GM23338 (cell line): ENCODE data around the gene SLC24A4. TPM values are rescaled to one million over a fixed set of nuclear protein-coding genes. Genes with fewer than 3 reads are reported as not detected.

Experiments used
- ATAC-seq: fragments of 200-7000 bp; cut with Tn5 transposase; 3 replicates; pipeline ENCODE4 v1.9.1; 2020
- DNase-seq: peaks from one replicate; pipeline ENCODE4 v3.0.0-alpha.2; 2015; ENCODE audit warnings: low spot score
- H2AFZ ChIP-seq: fragments of 200-600 bp; sonication (generic); 2 replicates; pipeline ENCODE4 v1.8.0; 2016; ENCODE audit warnings: antibody characterized with exemption, mild to moderate bottlenecking, moderate library complexity
- H3F3A ChIP-seq: fragments of 200-600 bp; sonication (generic); replicated peaks from 2 replicates; pipeline ENCODE4 v1.8.0; 2017; ENCODE audit warnings: antibody characterized with exemption, mixed run types, low read depth
- H3K27ac ChIP-seq: fragments of 200-600 bp; sonication (generic); 2 replicates; pipeline ENCODE4 v1.6.1; 2016; ENCODE audit warnings: low read depth
- H3K27me3 ChIP-seq: fragments of 200-600 bp; sonication (generic); 2 replicates; pipeline ENCODE4 v1.8.0; 2016; ENCODE audit warnings: mild to moderate bottlenecking, mixed run types, moderate library complexity; ENCODE audit not compliant: insufficient read depth
- H3K36me3 ChIP-seq: fragments of 200-600 bp; sonication (generic); 2 replicates; pipeline ENCODE4 v1.8.0; 2016; ENCODE audit warnings: mild to moderate bottlenecking; ENCODE audit not compliant: insufficient read depth
- H3K4me1 ChIP-seq: fragments of 200-600 bp; sonication (generic); 2 replicates; pipeline ENCODE4 v1.8.0; 2016; ENCODE audit warnings: mild to moderate bottlenecking, moderate library complexity; ENCODE audit not compliant: insufficient read depth
- H3K4me2 ChIP-seq: fragments of 200-600 bp; sonication (generic); 2 replicates; pipeline ENCODE4 v1.7.1; 2017; ENCODE audit warnings: mixed run types
- H3K4me3 ChIP-seq: fragments of 200-600 bp; sonication (generic); 2 replicates; pipeline ENCODE4 v1.6.1; 2016; ENCODE audit warnings: mixed run types
- H3K79me2 ChIP-seq: fragments of 200-600 bp; sonication (generic); replicated peaks from 2 replicates; pipeline ENCODE4 v1.8.0; 2017; ENCODE audit warnings: mild to moderate bottlenecking; ENCODE audit not compliant: insufficient read depth
- H3K9me2 ChIP-seq: fragments of 200-600 bp; sonication (generic); 2 replicates; pipeline ENCODE4 v1.8.0; 2017; ENCODE audit not compliant: insufficient read depth
- H4K20me1 ChIP-seq: fragments of 200-600 bp; sonication (generic); replicated peaks from 2 replicates; pipeline ENCODE4 v1.8.0; 2017; ENCODE audit warnings: mild to moderate bottlenecking; ENCODE audit not compliant: insufficient read depth
- H3K27ac Mint-ChIP-seq: 2 replicates; pipeline ENCODE4 v1.8.0; 2020; ENCODE audit warnings: inconsistent platforms, mild to moderate bottlenecking, moderate library complexity, mixed read lengths
- H3K27me3 Mint-ChIP-seq: 3 replicates; pipeline ENCODE4 v1.8.0; 2022; ENCODE audit warnings: low read depth, mild to moderate bottlenecking, moderate library complexity, mixed read lengths, inconsistent platforms; ENCODE audit not compliant: insufficient read depth, poor library complexity
- H3K36me3 Mint-ChIP-seq: 3 replicates; pipeline ENCODE4 v1.8.0; 2021; ENCODE audit warnings: low read depth, mild to moderate bottlenecking, inconsistent platforms, moderate library complexity, mixed read lengths
- H3K4me1 Mint-ChIP-seq: 3 replicates; pipeline ENCODE4 v1.8.0; 2020; ENCODE audit warnings: mild to moderate bottlenecking, inconsistent platforms, mixed read lengths
- H3K4me3 Mint-ChIP-seq: 3 replicates; pipeline ENCODE4 v1.8.0; 2021; ENCODE audit warnings: moderate library complexity, mild to moderate bottlenecking, inconsistent platforms, mixed read lengths
- H3K9me3 Mint-ChIP-seq: 3 replicates; pipeline ENCODE4 v1.8.0; 2020; ENCODE audit warnings: moderate library complexity, mild to moderate bottlenecking, inconsistent platforms, mixed read lengths
- CREB1 ChIP-seq: fragments of 250-450 bp; sonication (Bioruptor Pico); IDR thresholded peaks from 2 replicates; pipeline ENCODE4 v1.5.0; 2020; ENCODE audit warnings: low read depth, mild to moderate bottlenecking, moderate library complexity
- ETS1 ChIP-seq: IDR thresholded peaks from 2 replicates; pipeline ENCODE4 v1.6.1; 2016; ENCODE audit warnings: antibody characterized with exemption
- JUNB ChIP-seq: IDR thresholded peaks from one replicate; pipeline ENCODE4 v1.6.1; 2016; ENCODE audit warnings: antibody characterized with exemption; ENCODE audit not compliant: unreplicated experiment
- NANOG ChIP-seq: IDR thresholded peaks from 2 replicates; pipeline ENCODE4 v1.6.1; 2016; ENCODE audit warnings: antibody characterized with exemption, borderline replicate concordance
- REST ChIP-seq: IDR thresholded peaks from one replicate; pipeline ENCODE4 v1.6.1; 2018; ENCODE audit warnings: antibody characterized with exemption; ENCODE audit not compliant: unreplicated experiment
- ZNF331 ChIP-seq: fragments of 250-450 bp; sonication (Bioruptor Pico); IDR thresholded peaks from 2 replicates; pipeline ENCODE4 v1.5.0; 2020; ENCODE audit warnings: low read depth, mild to moderate bottlenecking, moderate library complexity
- ZNF462 ChIP-seq: fragments of 250-450 bp; sonication (Bioruptor Pico); IDR thresholded peaks from 2 replicates; pipeline ENCODE4 v1.5.0; 2020; ENCODE audit warnings: mild to moderate bottlenecking, moderate library complexity
- polyA plus RNA-seq: library from polyadenylated mRNA; unstranded; fragments of >200 nt; fragmentation: Nextera tagmentation; extraction: Ambion mirVana; gene quantifications from 2 replicates; pipeline ENCODE4 v1.2.1, GENCODE V29; 2016
- total RNA-seq: library from RNA; depleted of rRNA; stranded (reverse); fragments of >200 nt; shearing (Covaris generic); gene quantifications from 2 replicates; pipeline ENCODE4 v1.2.3, GENCODE V29; 2014
- TF ChIP-seq, protein P1 (sequence below), 2 experiments: fragments of 200-600 bp in 1 of 2; sonication (generic) in 1 of 2; conservative IDR thresholded peaks; 2 replicates each; pipeline versions ENCODE4 v1.5.1 to v1.6.1; 2016 to 2017; ENCODE audit warnings: antibody characterized with exemption in 2 of 2, low read depth in 2 of 2, mild to moderate bottlenecking in 2 of 2, moderate library complexity in 1 of 2

SLC24A4 gene
- total and polyA plus RNA-seq, 2 experiments from 2014 or later, result 0.06 to 0.38 TPM

DNA sequence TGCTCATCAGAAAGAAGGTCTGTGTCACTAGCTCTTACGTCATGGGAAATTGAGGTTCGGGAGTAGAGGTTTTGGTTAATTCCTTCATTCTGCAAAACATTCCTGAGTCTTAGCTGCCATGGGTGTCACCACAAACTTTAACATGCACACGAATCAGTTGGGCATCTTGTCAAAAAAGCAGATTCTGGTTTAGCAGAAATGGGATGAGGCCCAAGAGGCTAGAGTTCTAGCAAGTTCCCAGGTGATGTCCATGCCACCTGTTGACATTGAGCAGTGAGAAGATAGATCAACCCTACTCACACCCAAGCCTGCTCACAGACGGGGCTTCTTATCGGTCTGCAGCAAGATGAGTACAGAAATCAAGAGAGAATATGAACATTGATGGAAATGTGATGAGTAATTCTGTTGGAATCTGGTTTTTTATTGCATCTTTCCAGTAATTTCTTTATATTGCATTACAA, 179.0 kb downstream of the SLC24A4 start (continued):
- TF ChIP-seq ZNF462 (CRISPR knock-in tag) (no peak), ZNF331 (CRISPR knock-in tag) (no peak), JUNB (no peak), CREB1 (no peak)
- TF ChIP-seq, protein P1, sequence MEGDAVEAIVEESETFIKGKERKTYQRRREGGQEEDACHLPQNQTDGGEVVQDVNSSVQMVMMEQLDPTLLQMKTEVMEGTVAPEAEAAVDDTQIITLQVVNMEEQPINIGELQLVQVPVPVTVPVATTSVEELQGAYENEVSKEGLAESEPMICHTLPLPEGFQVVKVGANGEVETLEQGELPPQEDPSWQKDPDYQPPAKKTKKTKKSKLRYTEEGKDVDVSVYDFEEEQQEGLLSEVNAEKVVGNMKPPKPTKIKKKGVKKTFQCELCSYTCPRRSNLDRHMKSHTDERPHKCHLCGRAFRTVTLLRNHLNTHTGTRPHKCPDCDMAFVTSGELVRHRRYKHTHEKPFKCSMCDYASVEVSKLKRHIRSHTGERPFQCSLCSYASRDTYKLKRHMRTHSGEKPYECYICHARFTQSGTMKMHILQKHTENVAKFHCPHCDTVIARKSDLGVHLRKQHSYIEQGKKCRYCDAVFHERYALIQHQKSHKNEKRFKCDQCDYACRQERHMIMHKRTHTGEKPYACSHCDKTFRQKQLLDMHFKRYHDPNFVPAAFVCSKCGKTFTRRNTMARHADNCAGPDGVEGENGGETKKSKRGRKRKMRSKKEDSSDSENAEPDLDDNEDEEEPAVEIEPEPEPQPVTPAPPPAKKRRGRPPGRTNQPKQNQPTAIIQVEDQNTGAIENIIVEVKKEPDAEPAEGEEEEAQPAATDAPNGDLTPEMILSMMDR (conservative IDR thresholded peaks at IDR 0.05; ENCODE audit: low read depth in 2 of 2), result no peak

GRCh38 chr14:92502541-92503286, 179.7 kb downstream of the SLC24A4 start:
- no peak overlapping the region for H2AFZ ChIP-seq
- no peak for TF ChIP-seq ETS1
- no peak for TF ChIP-seq ZNF331 (CRISPR knock-in tag)
- no peak for TF ChIP-seq REST
- TF ChIP-seq NANOG, result no peak
- DNase-seq (no peak), ATAC-seq (no peak)
- Mint-ChIP-seq H3K27me3 (peaks cover 5% of the 10 kb centered on the region), H3K9me3 (no peaks in the 10 kb centered on the region; the same call in 2 of the 3 replicates), H3K27ac (no peak overlapping the region), H3K4me1 (peaks cover 17% of the 10 kb centered on the region), H3K36me3 (no peaks in the 10 kb centered on the region), H3K4me3 (no peak overlapping the region)
- no peaks in the 10 kb centered on the region for H3F3A ChIP-seq
- no peak overlapping the region for H3K4me2 ChIP-seq
- H3K27me3 ChIP-seq, result no peaks in the 10 kb centered on the region
- no peaks in the 10 kb centered on the region for H3K9me2 ChIP-seq
- no peaks in the 10 kb centered on the region for H3K36me3 ChIP-seq
- H3K4me3 ChIP-seq, result no peak overlapping the region
- H3K4me1 ChIP-seq, result no peaks in the 10 kb centered on the region
- no peaks in the 10 kb centered on the region for H3K79me2 ChIP-seq
- no peak overlapping the region for H3K27ac ChIP-seq
- no peaks in the 10 kb centered on the region for H4K20me1 ChIP-seq
